HEK293 (cell line): ENCODE results near the gene SNX2.

ENCODE experiments used
- CTCF ChIA-PET: fragments of 350-600 bp; formaldehyde crosslinking; extraction: SDS; loops from one replicate; lab custom pipeline; 2021; ENCODE audit warnings: antibody characterized with exemption; lab: Yijun Ruan, JAX
- POLR2A ChIA-PET: fragments of 300-600 bp; formaldehyde crosslinking; extraction: SDS; loops from one replicate; lab custom pipeline; 2020; ENCODE audit warnings: antibody characterized with exemption, inconsistent platforms; lab: Yijun Ruan, JAX
- H3K27ac ChIP-seq: fragments of 200-500 bp; sonication (Bioruptor generic); 2 replicates; pipeline ENCODE4 v1.5.1; 2014; ENCODE audit warnings: low read depth, low read length, control low read depth, inconsistent platforms; ENCODE audit errors: extremely low read depth
- H3K36me3 ChIP-seq, 2 experiments: fragments of 200-500 bp in 1 of 2; sonication (Bioruptor generic) in 1 of 2; 1 replicate in 1 of 2; 2 replicates in 1 of 2; pipeline ENCODE4 v1.5.1; 2014 to 2017; ENCODE audit warnings: inconsistent platforms in 2 of 2, low read length in 2 of 2; ENCODE audit not compliant: control insufficient read depth in 2 of 2, insufficient read depth in 1 of 2
- H3K4me1 ChIP-seq: fragments of 200-500 bp; sonication (Bioruptor generic); 2 replicates; pipeline ENCODE4 v1.5.1; 2014; ENCODE audit warnings: mild to moderate bottlenecking, low read length, inconsistent platforms; ENCODE audit not compliant: control insufficient read depth, insufficient read depth
- H3K4me3 ChIP-seq: 2 replicates; pipeline ENCODE4 v1.5.1; 2011; ENCODE audit warnings: low read depth, mild to moderate bottlenecking, control low read depth, low read length, moderate library complexity
- H3K9me3 ChIP-seq: fragments of 200-500 bp; sonication (Bioruptor generic); 2 replicates; pipeline ENCODE4 v1.5.1; 2014; ENCODE audit warnings: low read depth, low read length, inconsistent platforms; ENCODE audit not compliant: control insufficient read depth, insufficient read depth
- GFI1B ChIP-seq: fragments of 450-650 bp; formaldehyde crosslinking; IDR thresholded peaks from 2 replicates; pipeline ENCODE4 v1.5.1; 2016; ENCODE audit warnings: missing biosample characterization, missing genetic modification characterization
- HOXD13 ChIP-seq: sonication (generic); formaldehyde crosslinking; IDR thresholded peaks from 2 replicates; pipeline ENCODE4 v1.8.0; 2022; ENCODE audit warnings: missing genetic modification reagents, borderline replicate concordance
- KLF17 ChIP-seq: fragments of 450-650 bp; formaldehyde crosslinking; IDR thresholded peaks from 2 replicates; pipeline ENCODE4 v1.5.1; 2016; ENCODE audit warnings: missing biosample characterization, missing genetic modification characterization
- REST ChIP-seq: fragments of 450-650 bp; formaldehyde crosslinking; IDR thresholded peaks from 2 replicates; pipeline ENCODE4 v1.5.1; 2016; ENCODE audit warnings: missing biosample characterization, missing genetic modification characterization
- SETDB1 ChIP-seq: IDR thresholded peaks from one replicate; pipeline ENCODE4 v1.6.1; 2017; ENCODE audit warnings: mild to moderate bottlenecking, low read length, moderate library complexity, mixed read lengths; ENCODE audit not compliant: insufficient read length
- YY1 ChIP-seq: fragments of 450-650 bp; formaldehyde crosslinking; IDR thresholded peaks from 2 replicates; pipeline ENCODE4 v1.5.1; 2018; ENCODE audit warnings: missing biosample characterization, missing genetic modification characterization
- ZEB2 ChIP-seq: fragments of 450-650 bp; formaldehyde crosslinking; IDR thresholded peaks from 2 replicates; pipeline ENCODE4 v1.5.1; 2016; ENCODE audit warnings: missing biosample characterization, missing genetic modification characterization
- ZIC2 ChIP-seq: fragments of 450-650 bp; formaldehyde crosslinking; IDR thresholded peaks from 2 replicates; pipeline ENCODE4 v1.5.1; 2016; ENCODE audit warnings: missing biosample characterization, missing genetic modification characterization
- ZNF132 ChIP-seq: fragments of 450-650 bp; formaldehyde crosslinking; IDR thresholded peaks from 2 replicates; pipeline ENCODE4 v1.5.1; 2017; ENCODE audit warnings: missing biosample characterization, missing genetic modification characterization, borderline replicate concordance
- ZNF169 ChIP-seq: fragments of 450-650 bp; formaldehyde crosslinking; IDR thresholded peaks from 2 replicates; pipeline ENCODE4 v1.5.1; 2016; ENCODE audit warnings: missing biosample characterization, missing genetic modification characterization
- ZNF214 ChIP-seq: fragments of 450-650 bp; formaldehyde crosslinking; IDR thresholded peaks from 2 replicates; pipeline ENCODE4 v1.5.1; 2017; ENCODE audit warnings: missing biosample characterization, mild to moderate bottlenecking, missing genetic modification characterization, borderline replicate concordance
- ZNF280C ChIP-seq: fragments of 450-650 bp; formaldehyde crosslinking; IDR thresholded peaks from 2 replicates; pipeline ENCODE4 v1.5.1; 2016; ENCODE audit warnings: missing biosample characterization, missing genetic modification characterization
- ZNF501 ChIP-seq: fragments of 450-650 bp; formaldehyde crosslinking; IDR thresholded peaks from 2 replicates; pipeline ENCODE4 v1.5.1; 2016; ENCODE audit warnings: missing biosample characterization, missing genetic modification characterization
- ZNF521 ChIP-seq: fragments of 450-650 bp; formaldehyde crosslinking; IDR thresholded peaks from 2 replicates; pipeline ENCODE4 v1.5.1; 2017; ENCODE audit warnings: missing biosample characterization, mild to moderate bottlenecking, missing genetic modification characterization
- ZNF623 ChIP-seq: fragments of 450-650 bp; formaldehyde crosslinking; IDR thresholded peaks from 2 replicates; pipeline ENCODE4 v1.5.1; 2016; ENCODE audit warnings: missing biosample characterization, missing genetic modification characterization
- ZNF658 ChIP-seq: fragments of 450-650 bp; formaldehyde crosslinking; IDR thresholded peaks from 2 replicates; pipeline ENCODE4; 2016; ENCODE audit warnings: missing biosample characterization, missing genetic modification characterization
- ZNF707 ChIP-seq: fragments of 450-650 bp; formaldehyde crosslinking; IDR thresholded peaks from 2 replicates; pipeline ENCODE4 v1.5.1; 2016; ENCODE audit warnings: missing biosample characterization, missing genetic modification characterization
- ZNF791 ChIP-seq: fragments of 450-650 bp; formaldehyde crosslinking; IDR thresholded peaks from 2 replicates; pipeline ENCODE4 v1.5.1; 2016; ENCODE audit warnings: missing biosample characterization, missing genetic modification characterization
- ZNF830 ChIP-seq: fragments of 450-650 bp; IDR thresholded peaks from 2 replicates; pipeline ENCODE4 v1.5.0; 2018; ENCODE audit warnings: missing biosample characterization, missing genetic modification characterization, low read depth, mild to moderate bottlenecking, moderate library complexity
- ZSCAN5A ChIP-seq: fragments of 450-650 bp; formaldehyde crosslinking; IDR thresholded peaks from 2 replicates; pipeline ENCODE4 v1.5.1; 2016; ENCODE audit warnings: missing biosample characterization, missing genetic modification characterization

SNX2 gene

GRCh38 chr5:122745597-122745996, 29.3 kb upstream of the SNX2 start:
- Histone ChIP-seq H3K36me3 (no peaks in the 10 kb centered on the region), H3K4me1 (no peaks in the 10 kb centered on the region), H3K9me3 (no peaks in the 10 kb centered on the region), H3K4me3 (no peak overlapping the region), H3K27ac (no peak overlapping the region)
- ChIA-PET POLR2A (no interaction called here), CTCF (interaction anchor here (0.7 to 1.0 kb wide), 2 partner anchors 41 to 375 kb away, joined by 4 to 6 read pairs; no protein-coding TSS in a partner anchor)
- TF ChIP-seq ZNF169 (tag by site-specific recombination) (no peak), ZNF280C (tag by site-specific recombination) (no peak), SETDB1 (no peak), GFI1B (tag by site-specific recombination) (no peak), ZNF830 (tag by site-specific recombination) (no peak), ZSCAN5A (no peak)

- Histone ChIP-seq H3K9me3 (no peaks in the 10 kb centered on the region), H3K36me3 (no peaks in the 10 kb centered on the region), H3K4me3 (no peak overlapping the region), H3K27ac (no peak overlapping the region), H3K4me1 (no peaks in the 10 kb centered on the region)
- ChIA-PET POLR2A (no interaction called here), CTCF (interaction anchor here (0.7 kb wide), 2 partner anchors 15 to 147 kb away, joined by 3 read pairs; no protein-coding TSS in a partner anchor)
- TF ChIP-seq YY1 (tag by site-specific recombination) (no peak), ZNF521 (tag by site-specific recombination) (no peak), KLF17 (tag by site-specific recombination) (no peak), ZNF501 (no peak), ZNF658 (tag by site-specific recombination) (no peak)
These were observed 25.0 kb upstream of the SNX2 start for GRCh38 chr5:122749886-122750285.

GRCh38 chr5:122751293-122751782, 23.5 kb upstream of the SNX2 start:
- Histone ChIP-seq H3K4me3 (no peak overlapping the region), H3K9me3 (no peaks in the 10 kb centered on the region), H3K4me1 (no peaks in the 10 kb centered on the region), H3K36me3 (no peaks in the 10 kb centered on the region), H3K27ac (no peak overlapping the region)
- TF ChIP-seq ZNF132 (tag by site-specific recombination), result no peak
- peak; percentile 31; the same call in 1 of the 2 replicates for TF ChIP-seq ZIC2 (tag by site-specific recombination)
- ChIA-PET CTCF (interaction anchor here (0.6 kb wide), 1 partner anchor 47 kb away, joined by 6 read pairs; no protein-coding TSS in a partner anchor), POLR2A (no interaction called here)

GRCh38 chr5:122753500-122753899, 21.4 kb upstream of the SNX2 start:
- Histone ChIP-seq H3K4me3 (no peak overlapping the region), H3K4me1 (no peaks in the 10 kb centered on the region), H3K9me3 (no peaks in the 10 kb centered on the region), H3K27ac (no peak overlapping the region), H3K36me3 (no peaks in the 10 kb centered on the region)
- CTCF ChIA-PET, result no interaction called here
- no peak for TF ChIP-seq REST
- no peak for TF ChIP-seq ZNF214
- TF ChIP-seq ZNF623 (tag by site-specific recombination), result no peak
- TF ChIP-seq ZNF791 (tag by site-specific recombination), result no peak
- no peak for TF ChIP-seq ZNF707 (tag by site-specific recombination)
- no peak for TF ChIP-seq ZEB2 (tag by site-specific recombination)
- TF ChIP-seq HOXD13 (CRISPR knock-in tag), result no peak
- TF ChIP-seq, all 188 proteins: peak for 0
- POLR2A ChIA-PET, result no interaction called here
